Measurements from ENCODE around the gene METAP1. TPM values are rescaled to one million over a fixed set of nuclear protein-coding genes. Genes with fewer than 3 reads are reported as not detected.

Gene METAP1
- total RNA-seq, 1 experiment from 2014 or later = 72.2 TPM

DNA sequence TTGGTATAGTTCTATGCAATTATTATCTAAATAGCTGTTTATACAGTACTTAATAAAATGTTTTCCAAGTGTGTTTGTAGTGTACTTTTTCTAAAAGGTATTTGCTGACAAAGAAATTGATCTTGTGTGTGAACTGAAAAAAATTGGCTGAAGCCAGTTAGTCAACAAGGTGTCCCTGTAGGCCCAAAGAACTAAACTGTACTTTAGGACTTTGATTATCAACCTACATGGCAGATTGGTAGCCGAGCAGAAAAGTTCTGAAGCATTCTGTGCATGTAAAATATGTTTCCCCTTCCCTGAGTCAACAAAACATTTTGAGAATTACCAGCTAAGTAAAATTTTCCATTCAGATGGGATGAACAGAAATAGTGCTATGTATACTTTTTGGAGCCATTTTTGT lies 72.1 kb downstream of the METAP1 start:
- Histone ChIP-seq H3K27ac (ENCODE audit: low read depth, low read length, poor library complexity, severe bottlenecking) (no peak overlapping the region), H3K4me1 (ENCODE audit: insufficient read depth, low read length, poor library complexity, severe bottlenecking) (no peaks in the 10 kb centered on the region), H3K9me3 (ENCODE audit: low read depth, low read length, poor library complexity, severe bottlenecking) (peaks cover 3% of the 10 kb centered on the region), H3K27me3 (replicated peaks; ENCODE audit: insufficient read depth, low read depth, low read length, poor library complexity) (no peaks in the 10 kb centered on the region), H3K4me3 (ENCODE audit: low read depth, low read length, poor library complexity, severe bottlenecking) (no peak overlapping the region), H3K36me3 (ENCODE audit: insufficient read depth, low read length, poor library complexity, severe bottlenecking) (peaks cover 27% of the 10 kb centered on the region)
- no peak for DNase-seq (ENCODE audit: low spot score)
- ChIA-PET CTCF (no interaction called here), POLR2A (ENCODE audit: low non-redundant PET) (no interaction called here)
- TF ChIP-seq, protein P1, sequence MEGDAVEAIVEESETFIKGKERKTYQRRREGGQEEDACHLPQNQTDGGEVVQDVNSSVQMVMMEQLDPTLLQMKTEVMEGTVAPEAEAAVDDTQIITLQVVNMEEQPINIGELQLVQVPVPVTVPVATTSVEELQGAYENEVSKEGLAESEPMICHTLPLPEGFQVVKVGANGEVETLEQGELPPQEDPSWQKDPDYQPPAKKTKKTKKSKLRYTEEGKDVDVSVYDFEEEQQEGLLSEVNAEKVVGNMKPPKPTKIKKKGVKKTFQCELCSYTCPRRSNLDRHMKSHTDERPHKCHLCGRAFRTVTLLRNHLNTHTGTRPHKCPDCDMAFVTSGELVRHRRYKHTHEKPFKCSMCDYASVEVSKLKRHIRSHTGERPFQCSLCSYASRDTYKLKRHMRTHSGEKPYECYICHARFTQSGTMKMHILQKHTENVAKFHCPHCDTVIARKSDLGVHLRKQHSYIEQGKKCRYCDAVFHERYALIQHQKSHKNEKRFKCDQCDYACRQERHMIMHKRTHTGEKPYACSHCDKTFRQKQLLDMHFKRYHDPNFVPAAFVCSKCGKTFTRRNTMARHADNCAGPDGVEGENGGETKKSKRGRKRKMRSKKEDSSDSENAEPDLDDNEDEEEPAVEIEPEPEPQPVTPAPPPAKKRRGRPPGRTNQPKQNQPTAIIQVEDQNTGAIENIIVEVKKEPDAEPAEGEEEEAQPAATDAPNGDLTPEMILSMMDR (conservative IDR thresholded peaks at IDR 0.05; ENCODE audit: low read depth, low read length) = no peak
- TF ChIP-seq EZH2 (IDR thresholded peaks at IDR 0.05; ENCODE audit: borderline replicate concordance, low read depth, low read length, poor library complexity, severe bottlenecking) = no peak
- BruUV-seq (replicated peaks) = no TSS peak
- intact Hi-C loops (cut with micrococcal nuclease; ENCODE audit: unreplicated experiment) = no loop called here

DNA sequence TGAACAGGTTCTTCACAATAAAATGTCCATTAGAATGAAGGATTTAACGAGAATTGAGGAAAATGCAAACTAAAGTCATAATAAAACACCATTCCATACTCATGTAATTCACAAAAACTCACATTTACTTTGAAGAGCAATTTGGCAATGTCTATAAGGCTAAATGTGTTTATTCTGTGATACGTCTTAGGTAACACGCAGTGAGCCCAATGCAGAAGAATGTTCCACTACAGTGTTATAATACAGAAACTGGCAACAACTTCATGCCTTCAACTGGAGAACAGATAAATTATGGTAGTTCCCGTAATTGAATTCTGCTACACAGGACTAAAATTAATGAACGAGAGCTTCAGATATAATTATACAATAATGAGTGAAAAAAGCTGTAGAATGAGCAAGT lies 75.6 kb downstream of the METAP1 start:
- ChIA-PET POLR2A (ENCODE audit: low non-redundant PET) (no interaction called here), CTCF (no interaction called here)
- no peak for DNase-seq (ENCODE audit: low spot score)
- TF ChIP-seq, protein P1 (conservative IDR thresholded peaks at IDR 0.05; ENCODE audit: low read depth, low read length) = no peak
- no peak for TF ChIP-seq EZH2 (IDR thresholded peaks at IDR 0.05; ENCODE audit: borderline replicate concordance, low read depth, low read length, poor library complexity, severe bottlenecking)
- intact Hi-C loops (cut with micrococcal nuclease; ENCODE audit: unreplicated experiment) = no loop called here
- Histone ChIP-seq H3K4me3 (ENCODE audit: low read depth, low read length, poor library complexity, severe bottlenecking) (no peak overlapping the region), H3K27me3 (replicated peaks; ENCODE audit: insufficient read depth, low read depth, low read length, poor library complexity) (no peaks in the 10 kb centered on the region), H3K9me3 (ENCODE audit: low read depth, low read length, poor library complexity, severe bottlenecking) (peaks cover 1% of the 10 kb centered on the region), H3K4me1 (ENCODE audit: insufficient read depth, low read length, poor library complexity, severe bottlenecking) (no peaks in the 10 kb centered on the region), H3K27ac (ENCODE audit: low read depth, low read length, poor library complexity, severe bottlenecking) (no peak overlapping the region), H3K36me3 (ENCODE audit: insufficient read depth, low read length, poor library complexity, severe bottlenecking) (peaks cover 57% of the 10 kb centered on the region)
- no TSS peak for BruUV-seq (replicated peaks)

- DNase-seq (ENCODE audit: low spot score) = no peak
- Histone ChIP-seq H3K9me3 (ENCODE audit: low read depth, low read length, poor library complexity, severe bottlenecking) (no peaks in the 10 kb centered on the region), H3K27me3 (replicated peaks; ENCODE audit: insufficient read depth, low read depth, low read length, poor library complexity) (no peaks in the 10 kb centered on the region), H3K27ac (ENCODE audit: low read depth, low read length, poor library complexity, severe bottlenecking) (no peak overlapping the region), H3K4me3 (ENCODE audit: low read depth, low read length, poor library complexity, severe bottlenecking) (no peak overlapping the region), H3K36me3 (ENCODE audit: insufficient read depth, low read length, poor library complexity, severe bottlenecking) (peaks cover 91% of the 10 kb centered on the region), H3K4me1 (ENCODE audit: insufficient read depth, low read length, poor library complexity, severe bottlenecking) (no peaks in the 10 kb centered on the region)
- intact Hi-C loops (cut with micrococcal nuclease; ENCODE audit: unreplicated experiment) = no loop called here
- no TSS peak for BruUV-seq (replicated peaks)
- CTCF ChIA-PET = interaction anchor here (0.6 kb wide), 1 partner anchor 19 kb away, joined by 4 read pairs; no protein-coding TSS in a partner anchor
- POLR2A ChIA-PET (ENCODE audit: low non-redundant PET) = interaction anchor here (0.6 kb wide), 1 partner anchor 20 kb away, joined by 3 read pairs; no protein-coding TSS in a partner anchor
- TF ChIP-seq, protein P1 (conservative IDR thresholded peaks at IDR 0.05; ENCODE audit: low read depth, low read length) = no peak
- no peak for TF ChIP-seq EZH2 (IDR thresholded peaks at IDR 0.05; ENCODE audit: borderline replicate concordance, low read depth, low read length, poor library complexity, severe bottlenecking)
Observed at GRCh38 chr4:99074816-99075215, 79.3 kb downstream of the METAP1 start.

All from A673 (cell line).